Raji (cell line): ENCODE measurements around the gene ANKRD29.

ENCODE experiments used
- POLR2A ChIP-seq: IDR thresholded peaks from 2 replicates; pipeline ENCODE4 v1.6.1; 2011; ENCODE audit warnings: low read depth, low read length, control low read depth; ENCODE audit not compliant: insufficient read depth

Gene ANKRD29

DNA sequence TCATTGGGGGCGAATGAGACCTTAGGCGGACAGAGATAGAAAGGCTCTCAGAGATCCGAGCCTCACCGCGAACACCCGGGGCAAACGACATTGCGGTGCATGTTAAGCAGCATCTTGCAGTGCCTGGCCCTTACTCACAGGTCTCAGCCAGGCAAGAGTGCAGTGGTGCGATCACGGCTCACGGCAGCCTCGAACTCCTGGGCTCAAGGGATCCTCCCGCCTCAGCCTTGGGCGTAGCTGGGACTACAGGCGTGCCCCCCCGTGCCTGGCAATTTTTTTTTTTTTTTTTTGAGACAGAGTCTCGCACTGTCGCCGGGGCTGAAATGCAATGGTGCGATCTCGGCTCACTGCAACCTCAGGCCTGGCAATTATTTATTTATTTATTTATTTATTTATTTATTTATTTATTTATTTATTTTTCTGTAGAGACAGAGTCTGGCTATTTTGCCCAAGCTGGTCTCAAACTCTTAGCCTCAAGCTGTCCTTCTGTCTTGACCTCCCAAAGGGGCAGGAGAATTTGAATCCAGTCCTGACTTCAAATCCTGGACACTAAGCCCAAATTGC, 27.9 kb upstream of the ANKRD29 start:
- TF ChIP-seq POLR2A = no peak

DNA sequence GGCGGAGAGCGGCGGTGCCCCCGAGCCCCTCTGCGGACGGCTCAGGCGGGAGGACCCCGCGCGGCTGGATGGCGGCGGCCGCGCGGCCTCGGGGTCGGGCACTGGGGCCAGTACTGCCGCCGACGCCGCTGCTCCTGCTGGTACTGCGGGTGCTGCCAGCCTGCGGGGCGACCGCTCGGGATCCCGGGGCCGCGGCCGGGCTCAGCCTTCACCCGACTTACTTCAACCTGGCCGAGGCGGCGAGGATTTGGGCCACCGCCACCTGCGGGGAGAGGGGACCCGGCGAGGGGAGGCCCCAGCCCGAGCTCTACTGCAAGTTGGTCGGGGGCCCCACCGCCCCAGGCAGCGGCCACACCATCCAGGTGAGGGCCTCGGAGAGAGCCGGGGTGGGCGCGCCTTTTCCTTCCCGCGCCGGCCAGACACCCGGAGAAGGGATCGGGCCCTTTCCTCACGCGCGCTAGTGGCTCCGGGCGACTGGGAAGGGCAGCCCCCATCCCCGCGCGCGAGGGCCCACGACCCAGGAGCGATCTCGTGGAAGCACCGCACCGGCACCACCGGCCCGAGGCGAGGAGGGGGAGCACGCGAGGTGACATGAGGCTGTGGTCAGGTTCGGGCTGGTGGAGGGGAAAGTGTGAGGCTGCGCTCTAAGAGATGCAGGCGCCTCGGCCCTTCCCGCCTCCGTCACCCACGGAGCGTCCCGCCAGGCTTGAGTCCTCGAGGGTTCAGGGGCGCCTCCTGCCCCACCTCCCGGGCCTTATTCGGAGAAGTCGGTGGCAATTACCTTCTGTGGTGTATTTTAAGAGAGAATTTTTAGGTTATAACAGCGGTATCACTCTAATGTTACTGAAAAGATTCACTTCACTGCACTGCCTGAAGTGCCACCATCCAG, 27.1 kb upstream of the ANKRD29 start:
- TF ChIP-seq POLR2A = no peak

- TF ChIP-seq POLR2A = no peak
These were observed 26.4 kb upstream of the ANKRD29 start, which contains the start of gene LAMA3 for GRCh38 chr18:23689031-23689615. Gene LAMA3, plus strand, starts transcription at chr18:23689453. Its CDS starts 231 bp downstream, at chr18:23689684.

DNA sequence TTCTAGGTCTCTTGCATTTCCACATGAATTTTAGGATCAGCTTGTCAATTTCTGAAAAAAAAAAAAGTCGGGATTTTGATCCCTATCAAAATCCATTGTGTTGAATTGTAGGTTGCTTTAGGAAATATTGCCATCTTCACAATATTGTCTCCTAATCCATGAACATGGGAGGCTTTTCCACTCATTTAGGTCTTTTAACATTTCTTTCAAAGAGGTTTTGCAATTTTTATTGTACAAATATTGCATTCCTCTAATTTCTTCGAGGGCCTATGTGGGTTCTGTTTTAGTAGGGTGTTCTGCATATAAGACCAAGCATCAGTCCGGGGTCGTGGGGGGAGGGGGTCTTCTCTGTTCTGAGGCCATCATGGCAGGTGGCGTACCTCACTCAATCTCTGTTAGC, 25.8 kb upstream of the ANKRD29 start:
- no peak for TF ChIP-seq POLR2A

GRCh38 chr18:23684515-23685197, 21.9 kb upstream of the ANKRD29 start:
- no peak for TF ChIP-seq POLR2A

DNA sequence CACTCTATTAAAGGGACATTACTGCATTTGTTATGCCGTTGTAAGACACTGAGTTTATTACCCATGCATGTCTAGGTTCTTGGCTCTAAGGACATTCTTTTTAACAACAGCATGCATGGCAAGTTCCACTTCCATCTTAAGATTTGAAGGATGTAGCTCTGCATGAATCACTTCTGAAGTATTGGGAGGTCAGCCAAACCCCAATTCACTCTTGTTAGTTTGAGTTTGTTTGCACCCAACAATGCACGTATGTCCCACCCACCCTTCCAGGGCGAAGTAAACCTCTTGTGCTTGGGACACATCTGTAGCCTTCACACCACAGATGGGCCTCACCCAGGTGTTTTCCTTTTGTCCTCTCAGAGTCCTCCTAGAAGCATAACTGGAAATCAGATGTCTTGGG, 21.0 kb upstream of the ANKRD29 start:
- no peak for TF ChIP-seq POLR2A

DNA sequence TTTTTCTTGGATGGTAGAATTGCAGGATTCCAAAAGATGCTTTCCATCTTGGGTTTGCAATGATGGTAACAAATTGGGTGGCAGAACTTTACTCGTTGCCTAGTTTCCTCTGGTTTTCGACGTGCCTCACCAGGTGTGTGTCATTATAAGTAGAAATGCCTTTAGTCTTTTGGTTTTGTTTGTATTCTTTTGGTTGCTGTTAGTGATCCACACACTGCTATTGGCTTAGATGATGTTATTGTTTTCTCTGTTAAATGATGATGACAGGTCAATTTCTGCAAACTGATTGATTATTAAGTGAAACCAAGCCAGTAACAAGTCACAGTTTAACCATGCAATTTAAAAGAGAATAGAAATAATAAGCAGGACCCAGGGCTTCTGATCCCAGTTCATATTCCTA, 20.4 kb upstream of the ANKRD29 start:
- TF ChIP-seq POLR2A = no peak

GRCh38 chr18:23682472-23682871, 19.8 kb upstream of the ANKRD29 start:
- TF ChIP-seq POLR2A = no peak

GRCh38 chr18:23682045-23682444, 19.3 kb upstream of the ANKRD29 start:
- TF ChIP-seq POLR2A = no peak

DNA sequence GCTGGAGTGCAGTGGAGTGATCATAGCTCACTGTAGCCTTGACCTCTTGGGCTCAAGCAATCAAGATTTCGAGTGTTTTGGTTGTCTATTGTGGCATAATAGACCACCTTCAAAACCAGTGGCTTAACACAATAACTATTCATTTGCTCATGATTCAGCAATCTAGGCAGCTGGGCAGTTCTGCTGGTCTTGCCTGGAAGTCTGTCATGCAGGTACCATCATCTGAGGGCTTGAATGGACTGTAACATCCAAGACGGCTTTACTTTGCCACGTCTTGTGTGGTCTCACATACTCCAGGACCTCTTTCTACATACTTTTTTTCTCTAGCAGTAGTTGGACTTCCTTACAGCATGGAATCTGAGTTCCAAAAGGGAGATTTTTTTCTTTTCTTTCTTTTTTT, 13.2 kb upstream of the ANKRD29 start:
- TF ChIP-seq POLR2A = no peak

- TF ChIP-seq POLR2A = no peak
These were observed 12.5 kb upstream of the ANKRD29 start for GRCh38 chr18:23675236-23675635.

DNA sequence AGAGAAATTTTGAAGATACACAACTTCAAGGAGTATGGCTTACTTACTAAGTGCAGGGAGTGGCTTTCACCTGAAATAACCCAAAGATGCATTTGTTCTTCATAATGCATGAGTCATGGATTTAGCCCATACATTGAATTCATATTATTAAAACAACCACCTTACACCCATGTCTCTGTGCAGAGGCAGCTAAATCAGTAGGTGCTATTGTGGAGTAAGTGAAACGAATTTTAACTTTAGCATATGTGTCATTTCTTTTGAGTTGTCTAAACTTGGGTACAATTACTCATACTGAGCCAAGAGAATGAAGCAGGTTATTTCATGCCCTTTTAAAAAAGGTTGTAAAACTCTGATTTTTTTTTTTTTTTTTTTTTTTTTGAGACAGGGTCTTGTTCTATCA, 11.0 kb upstream of the ANKRD29 start:
- TF ChIP-seq POLR2A = no peak

DNA sequence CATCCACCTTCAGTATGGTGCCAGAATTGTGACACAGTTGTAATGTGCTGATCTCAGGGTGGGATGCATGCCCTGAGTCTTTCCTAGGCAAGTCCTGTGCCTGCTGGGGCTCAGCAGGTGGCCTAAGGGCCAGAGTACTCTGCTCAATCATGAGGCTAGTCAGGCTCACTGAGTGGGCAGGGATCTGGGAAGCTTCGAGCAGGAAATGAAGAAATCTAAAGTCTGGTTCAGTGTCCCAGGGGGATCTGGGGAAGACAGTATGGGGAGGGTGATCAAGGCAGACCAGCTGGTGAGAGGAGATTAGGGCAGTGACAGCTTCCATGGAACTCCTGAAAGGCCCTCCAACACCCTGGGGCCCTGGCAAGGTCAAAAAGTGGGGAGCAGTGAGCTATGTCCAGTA, 8.9 kb upstream of the ANKRD29 start:
- no peak for TF ChIP-seq POLR2A

- no peak for TF ChIP-seq POLR2A
These were observed 7.2 kb upstream of the ANKRD29 start for GRCh38 chr18:23669804-23670405.

GRCh38 chr18:23669202-23669766, 6.6 kb upstream of the ANKRD29 start:
- TF ChIP-seq POLR2A = no peak
